Activated CD4-positive, alpha-beta memory T cell treated with anti-CD3 and anti-CD28 coated beads, Interleukin-2, amount 10 ng/mL, durations not matched to agents 7 days and 5 days (primary cell): ENCODE measurements around the gene IP6K1. TPM values are rescaled to one million over a fixed set of nuclear protein-coding genes. Genes with fewer than 3 reads are reported as not detected.
"Not testable (repeated sequence)": the region's sequence is repeated elsewhere in the genome, so short reads cannot be mapped to it uniquely, and the experiment has no call there.

Source experiments
- CTCF ChIA-PET: fragments of 350-600 bp; sonication (Branson Sonifier 250); formaldehyde crosslinking; loops from one replicate; lab custom pipeline; 2021; ENCODE audit warnings: antibody characterized with exemption, inconsistent platforms; lab: Charles Lee
- POLR2A ChIA-PET: fragments of 350-600 bp; sonication (Branson Sonifier 250); formaldehyde crosslinking; loops from one replicate; lab custom pipeline; 2021; ENCODE audit warnings: antibody characterized with exemption; lab: Charles Lee
- DNase-seq: peaks from one replicate; pipeline ENCODE4 v3.0.0-alpha.2; 2020
- H3K27ac Mint-ChIP-seq: one replicate; pipeline ENCODE4 v1.8.0; 2021; ENCODE audit warnings: mild to moderate bottlenecking, mixed read lengths
- H3K27me3 Mint-ChIP-seq: one replicate; pipeline ENCODE4 v1.8.0; 2021; ENCODE audit warnings: mixed read lengths
- H3K36me3 Mint-ChIP-seq: one replicate; pipeline ENCODE4 v1.8.0; 2021; ENCODE audit warnings: low read depth, mixed read lengths
- H3K4me1 Mint-ChIP-seq: one replicate; pipeline ENCODE4 v1.8.0; 2021; ENCODE audit warnings: mixed read lengths
- H3K4me3 Mint-ChIP-seq: one replicate; pipeline ENCODE4 v1.8.0; 2021; ENCODE audit warnings: mild to moderate bottlenecking, mixed read lengths
- H3K9me3 Mint-ChIP-seq: one replicate; pipeline ENCODE4 v1.8.0; 2021; ENCODE audit warnings: mixed read lengths
- total RNA-seq, 2 experiments: library from RNA; stranded (reverse); gene quantifications; one replicate each; pipeline ENCODE4 v1.2.3, GENCODE V29; 2021

The IP6K1 gene
- total RNA-seq, 2 experiments from 2014 or later = 38.8 to 39.2 TPM

DNA sequence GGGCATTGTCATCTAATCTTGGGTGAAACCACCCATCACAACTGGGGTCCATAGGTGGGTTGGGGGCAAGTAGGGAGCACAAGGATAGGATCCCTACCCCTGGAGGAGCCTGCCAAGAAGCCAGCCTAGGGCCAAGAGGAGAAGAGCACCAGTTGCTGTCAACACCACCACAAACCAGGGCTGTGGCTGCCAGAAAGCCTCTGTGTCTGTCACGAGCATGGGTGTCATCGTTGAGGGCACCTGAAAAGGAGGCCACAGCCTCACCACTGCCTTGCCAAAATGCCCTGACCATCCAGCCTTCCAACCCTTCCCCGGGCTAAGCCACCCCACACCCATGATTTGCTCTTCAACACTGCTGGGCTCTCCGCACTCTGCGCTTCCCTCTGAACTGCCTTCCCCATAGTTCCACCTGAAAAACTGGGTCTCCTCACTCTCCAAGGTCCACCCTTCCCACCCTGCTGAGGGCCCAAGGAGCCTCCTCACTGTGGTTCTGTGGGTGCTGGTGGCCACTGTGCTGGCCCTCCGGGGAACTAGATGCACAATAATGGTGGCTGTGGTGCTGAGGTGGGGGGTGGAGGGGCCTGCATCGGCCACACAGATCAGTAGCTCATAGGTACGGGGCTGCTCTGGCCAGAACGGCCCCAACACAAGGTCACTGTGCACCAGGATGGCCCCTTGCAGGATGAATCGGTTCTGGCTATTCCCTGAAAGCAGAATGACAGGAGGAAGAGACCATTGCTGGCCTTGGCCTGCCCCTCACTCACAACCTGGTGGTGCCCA lies 6.2 kb upstream of the IP6K1 start:
- H3K9me3 Mint-ChIP-seq = no peaks in the 10 kb centered on the region
- peaks cover 7% of the 10 kb centered on the region for H3K27me3 Mint-ChIP-seq
- DNase-seq = no peak
- no peak overlapping the region for H3K27ac Mint-ChIP-seq
- H3K4me3 Mint-ChIP-seq = no peak overlapping the region
- CTCF ChIA-PET = interaction anchor here (1.1 kb wide), 1 partner anchor 10 kb away, joined by 3 read pairs; the partner anchor contains the start of gene INKA1
- POLR2A ChIA-PET = no interaction called here
- no peaks in the 10 kb centered on the region for H3K36me3 Mint-ChIP-seq
- peaks cover 3% of the 10 kb centered on the region for H3K4me1 Mint-ChIP-seq

DNA sequence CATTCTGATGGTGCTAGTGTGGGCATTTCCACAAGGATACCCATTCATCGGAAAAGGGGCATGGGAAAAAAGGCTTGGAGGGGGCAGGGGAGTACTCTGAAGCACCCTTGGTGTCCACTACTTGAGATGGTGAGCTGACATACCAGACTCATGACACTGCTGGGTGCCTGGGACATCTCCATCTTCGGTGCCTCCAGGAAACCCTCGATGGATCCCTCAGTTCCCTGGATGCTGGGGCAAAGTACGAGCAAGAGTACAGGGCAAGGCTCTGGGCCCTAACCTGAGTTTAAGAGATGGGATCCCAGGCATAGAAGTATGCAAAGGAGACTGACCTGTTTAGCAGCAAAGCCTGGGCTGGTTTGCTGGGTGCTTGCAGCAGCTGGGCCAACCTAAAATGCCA lies 5.2 kb upstream of the IP6K1 start:
- Mint-ChIP-seq H3K4me1 (peaks cover 13% of the 10 kb centered on the region), H3K9me3 (no peaks in the 10 kb centered on the region), H3K27me3 (peaks cover 7% of the 10 kb centered on the region), H3K27ac (no peak overlapping the region), H3K36me3 (no peaks in the 10 kb centered on the region), H3K4me3 (no peak overlapping the region)
- DNase-seq = no peak
- ChIA-PET CTCF (no interaction called here), POLR2A (no interaction called here)

DNA sequence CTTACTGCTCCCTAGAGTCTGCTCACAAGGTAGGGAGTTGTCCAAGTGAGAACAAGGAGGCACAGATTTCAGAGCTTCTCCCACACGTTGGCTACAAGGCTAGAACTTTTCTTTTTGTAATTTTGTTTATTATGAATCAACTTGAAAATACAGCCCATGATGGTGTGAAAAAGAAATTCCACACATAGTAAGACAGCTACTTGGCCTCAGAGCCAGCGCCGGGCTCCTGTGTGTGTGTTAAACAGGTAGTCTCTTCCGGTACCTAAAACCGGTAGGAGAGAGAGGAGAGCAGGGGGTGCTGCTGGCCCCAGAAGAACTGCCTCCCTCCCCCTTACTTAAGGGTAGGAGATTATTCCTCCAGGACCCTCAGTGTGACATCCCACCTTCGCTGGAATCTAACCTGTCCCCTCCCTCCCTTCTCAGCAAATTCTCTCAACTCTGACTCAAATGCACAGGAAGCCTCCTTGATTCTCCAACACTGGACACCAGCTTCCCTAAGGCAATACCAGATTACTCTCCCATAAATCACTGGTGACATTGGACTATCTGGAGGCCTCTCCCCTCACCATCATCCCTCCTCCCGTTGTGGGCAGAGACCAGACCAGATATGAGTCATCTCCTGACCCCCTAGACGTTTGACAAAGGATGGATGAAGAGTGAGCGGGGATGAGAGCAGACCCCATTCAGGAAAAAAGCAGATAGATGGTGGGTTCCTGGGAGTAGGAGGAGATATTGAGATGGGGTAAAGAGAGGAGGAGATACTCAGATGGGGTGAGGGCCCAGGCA lies 4.5 kb upstream of the IP6K1 start:
- POLR2A ChIA-PET = no interaction called here
- DNase-seq = no peak

DNA sequence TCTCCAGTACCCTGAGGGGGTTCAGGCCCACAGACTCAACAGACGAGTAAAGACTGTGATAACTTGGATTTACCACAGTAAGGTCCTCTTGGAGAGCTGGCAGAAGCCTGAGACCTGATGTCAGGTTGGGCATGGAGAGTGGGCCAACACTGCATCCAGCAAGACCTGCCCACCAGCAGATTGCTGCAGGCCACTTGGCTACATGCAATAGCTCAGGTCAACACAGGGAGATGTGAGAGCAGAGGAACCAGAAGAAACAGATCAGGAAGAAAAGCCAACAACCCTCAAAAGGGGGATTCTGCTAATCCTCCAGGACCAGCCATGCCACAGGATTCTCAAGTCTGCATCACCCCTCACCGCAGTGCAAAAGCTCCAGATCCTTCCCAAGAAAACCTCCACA lies 1.7 kb upstream of the IP6K1 start:
- H3K27me3 Mint-ChIP-seq = peaks cover 7% of the 10 kb centered on the region
- H3K27ac Mint-ChIP-seq = no peak overlapping the region
- no peaks in the 10 kb centered on the region for H3K9me3 Mint-ChIP-seq
- CTCF ChIA-PET = interaction anchor here (1.1 to 3.6 kb wide), 2 partner anchors 15 to 51 kb away, joined by 3 to 22 read pairs; partner anchors contain the start of gene INKA1
- POLR2A ChIA-PET = interaction anchor here (1.4 to 2.7 kb wide), 5 partner anchors 15 to 302 kb away, joined by 3 to 17 read pairs (median 8); partner anchors contain the start of genes INKA1, RBM5, RBM6 and RNF123
- no peak for DNase-seq
- H3K4me3 Mint-ChIP-seq = no peak overlapping the region
- H3K4me1 Mint-ChIP-seq = peaks cover 31% of the 10 kb centered on the region
- H3K36me3 Mint-ChIP-seq = peaks cover 10% of the 10 kb centered on the region

More for the DNA sequence above, 4.5 kb upstream of the IP6K1 start:
- CTCF ChIA-PET = interaction anchor here (1.9 to 2.2 kb wide), 2 partner anchors 9 to 12 kb away, joined by 4 to 5 read pairs; partner anchors contain the start of genes CDHR4 and INKA1
- Mint-ChIP-seq H3K36me3 (no peaks in the 10 kb centered on the region), H3K27me3 (peaks cover 7% of the 10 kb centered on the region), H3K27ac (no peak overlapping the region), H3K4me3 (no peak overlapping the region), H3K4me1 (peaks cover 14% of the 10 kb centered on the region), H3K9me3 (no peaks in the 10 kb centered on the region)

DNA sequence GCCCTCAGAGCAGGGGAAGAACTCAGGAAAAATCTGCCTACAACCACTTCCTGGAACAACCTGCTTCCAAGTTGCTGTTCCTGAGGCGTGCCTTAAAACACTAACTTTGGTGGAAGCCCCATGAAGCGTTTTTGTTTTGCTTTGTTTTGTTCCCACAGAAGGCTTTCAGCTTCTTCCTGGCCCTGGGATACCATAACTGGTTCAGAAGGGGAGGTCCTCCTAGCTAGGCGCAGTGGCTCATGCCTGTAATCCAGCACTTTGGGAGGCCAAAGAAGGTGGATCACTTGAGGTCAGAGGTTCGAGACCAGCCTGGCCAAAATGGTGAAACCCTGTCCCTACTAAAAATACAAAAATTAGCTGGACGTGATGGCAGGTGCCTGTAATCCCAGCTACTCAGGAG lies 1.2 kb upstream of the IP6K1 start:
- Mint-ChIP-seq H3K27me3 (peaks cover 5% of the 10 kb centered on the region), H3K9me3 (no peaks in the 10 kb centered on the region), H3K4me3 (no peak overlapping the region), H3K27ac (no peak overlapping the region), H3K4me1 (peaks cover 31% of the 10 kb centered on the region), H3K36me3 (peaks cover 10% of the 10 kb centered on the region)
- ChIA-PET POLR2A (interaction anchor here (0.6 to 2.7 kb wide), 12 partner anchors 15 to 302 kb away, joined by 3 to 17 read pairs (median 4); partner anchors contain the start of genes AMIGO3, INKA1, RBM5 and RBM6), CTCF (interaction anchor here (0.6 to 3.6 kb wide), 3 partner anchors 15 to 54 kb away, joined by 4 to 22 read pairs (median 8); partner anchors contain the start of gene INKA1)
- no peak for DNase-seq

DNA sequence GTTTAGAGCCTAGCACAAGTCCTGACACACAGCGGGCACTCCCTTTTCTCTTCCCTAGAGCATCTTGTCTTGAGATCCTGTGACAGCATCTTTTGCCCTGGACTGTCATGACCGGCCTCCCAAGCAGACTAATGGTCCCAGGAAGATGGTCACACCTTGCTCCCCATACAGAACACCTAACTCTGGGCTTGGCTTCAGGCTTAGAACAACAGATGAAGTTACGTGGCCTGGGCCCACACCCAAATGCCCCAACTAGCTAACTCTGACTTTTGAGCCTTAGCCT lies 781 bp upstream of the IP6K1 start:
- Mint-ChIP-seq H3K27ac (peak overlapping the region; percentile 92), H3K4me3 (peak overlapping the region; percentile 85), H3K27me3 (peaks cover 3% of the 10 kb centered on the region), H3K4me1 (peaks cover 33% of the 10 kb centered on the region), H3K9me3 (no peaks in the 10 kb centered on the region), H3K36me3 (peaks cover 10% of the 10 kb centered on the region)
- POLR2A ChIA-PET = interaction anchor here (0.6 to 2.7 kb wide), 12 partner anchors 16 to 303 kb away, joined by 3 to 17 read pairs (median 4); partner anchors contain the start of genes AMIGO3, INKA1, RBM5 and RBM6
- no peak for DNase-seq
- CTCF ChIA-PET = interaction anchor here (0.6 to 3.6 kb wide), 3 partner anchors 16 to 53 kb away, joined by 4 to 22 read pairs (median 8); partner anchors contain the start of gene INKA1

DNA sequence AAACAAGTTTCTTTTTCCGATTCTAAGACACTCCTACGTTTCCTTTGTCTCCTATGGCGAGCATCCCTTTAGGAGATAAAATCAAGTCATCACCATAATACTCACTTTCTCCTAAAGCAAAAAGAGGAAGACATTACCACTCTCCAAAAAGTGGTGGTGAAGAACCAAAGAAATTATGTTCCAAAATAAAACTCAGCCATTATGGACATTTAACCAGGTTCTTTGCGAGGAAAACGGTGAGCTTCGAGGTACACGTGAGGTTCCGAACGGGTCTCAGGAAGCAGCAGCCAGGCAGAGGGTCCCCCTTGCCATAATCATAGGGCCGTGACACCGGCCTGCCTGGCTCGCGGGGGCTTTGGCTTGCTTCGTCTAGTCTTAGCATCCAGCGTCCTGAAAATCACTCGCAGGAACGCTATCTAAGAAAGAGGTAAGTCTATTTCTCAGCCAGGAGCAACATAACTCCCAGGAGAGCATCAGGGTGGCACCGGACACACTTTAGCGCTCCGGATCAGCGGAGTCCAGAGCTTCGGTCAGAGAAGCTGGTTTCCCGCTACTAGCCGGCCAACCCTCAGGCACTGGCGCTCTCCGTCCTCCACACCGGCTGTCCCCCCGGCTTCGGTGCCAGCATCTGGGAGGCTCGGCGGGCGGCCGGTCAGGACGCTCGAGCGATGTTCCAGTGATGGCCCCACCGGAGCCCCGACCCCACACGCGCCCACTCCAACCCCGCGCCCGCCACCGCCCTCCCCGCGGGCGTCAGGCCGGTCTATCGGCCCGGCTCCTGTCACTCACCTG lies 581 bp downstream of the IP6K1 start:
- peaks cover 37% of the 10 kb centered on the region for H3K4me1 Mint-ChIP-seq
- H3K4me3 Mint-ChIP-seq = peak overlapping the region; percentile 85
- no peaks in the 10 kb centered on the region for H3K27me3 Mint-ChIP-seq
- ChIA-PET CTCF (interaction anchor here (0.8 to 3.6 kb wide), 3 partner anchors 17 to 246 kb away, joined by 3 to 22 read pairs (median 8); partner anchors contain the start of gene INKA1), POLR2A (interaction anchor here (0.7 to 2.7 kb wide), 17 partner anchors 9 to 304 kb away, joined by 3 to 17 read pairs (median 4); partner anchors contain the start of genes CDHR4, INKA1, RBM5 and UBA7)
- DNase-seq = peak; percentile 47
- H3K9me3 Mint-ChIP-seq = no peaks in the 10 kb centered on the region
- H3K27ac Mint-ChIP-seq = peak overlapping the region; percentile 75
- peaks cover 16% of the 10 kb centered on the region for H3K36me3 Mint-ChIP-seq

DNA sequence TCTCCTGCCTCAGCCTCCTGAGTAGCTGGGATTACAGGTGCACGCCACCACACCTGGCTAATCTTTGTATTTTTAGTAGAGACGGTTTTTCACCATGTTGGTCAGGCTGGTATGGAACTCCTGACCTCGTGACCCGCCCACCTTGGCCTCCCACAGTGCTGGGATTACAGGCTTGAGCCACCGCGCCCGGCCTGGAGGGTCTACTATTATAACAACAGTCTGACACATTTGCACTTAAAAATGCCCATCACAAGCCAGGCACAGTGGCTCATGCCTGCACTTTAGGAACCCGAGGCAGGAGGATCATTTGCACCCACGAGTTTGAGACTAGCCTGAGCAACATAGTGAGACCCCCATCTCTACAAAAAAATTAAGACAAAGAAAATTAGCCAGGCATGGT lies 4.1 kb downstream of the IP6K1 start:
- ChIA-PET POLR2A (interaction anchor here (1.7 kb wide), 1 partner anchor 23 kb away, joined by 4 read pairs; no protein-coding TSS in a partner anchor), CTCF (interaction anchor here (0.7 kb wide), 1 partner anchor 313 kb away, joined by 3 read pairs; no protein-coding TSS in a partner anchor)
- not testable (repeated sequence) for H3K27me3 Mint-ChIP-seq, DNase-seq, H3K9me3 Mint-ChIP-seq, H3K4me3 Mint-ChIP-seq, H3K27ac Mint-ChIP-seq
- H3K36me3 Mint-ChIP-seq = peaks cover 29% of the 10 kb centered on the region
- H3K4me1 Mint-ChIP-seq = peaks cover 45% of the 10 kb centered on the region

DNA sequence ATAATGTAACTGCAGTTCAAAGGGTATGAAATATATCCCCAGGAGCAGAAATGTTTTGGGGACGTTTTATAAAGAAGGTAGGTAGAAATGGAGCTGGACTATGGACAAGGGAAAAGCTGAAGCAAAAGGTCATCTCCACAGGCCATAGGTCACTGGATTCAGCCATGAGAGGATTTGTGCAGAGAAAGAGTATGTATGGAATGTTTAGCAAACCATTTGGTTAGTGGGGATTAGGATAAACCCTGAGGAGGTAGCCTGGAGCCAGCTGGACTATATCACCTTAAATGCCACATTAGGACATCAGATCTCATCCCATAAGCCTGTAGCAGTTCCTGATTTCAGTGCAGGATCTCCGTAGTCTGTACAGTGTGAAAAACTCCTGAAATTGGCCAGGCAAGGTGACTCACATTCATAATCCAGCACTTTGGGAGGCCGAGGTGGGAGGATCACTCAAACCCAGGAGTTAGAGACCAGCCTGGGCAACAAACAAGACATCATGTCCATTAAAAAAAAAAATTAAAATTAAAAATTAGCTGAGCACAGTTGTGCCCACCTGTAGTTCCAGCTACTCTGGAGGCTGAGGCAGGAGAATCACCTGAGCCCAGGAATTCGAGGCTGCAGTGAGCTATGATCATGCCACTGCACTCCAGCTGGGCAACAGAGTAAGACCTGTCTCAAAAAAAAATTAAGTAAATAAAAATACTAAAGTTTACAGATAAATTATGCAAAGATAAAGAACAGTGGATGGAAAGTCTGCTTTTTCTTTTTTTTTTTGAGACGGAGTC lies 4.7 kb downstream of the IP6K1 start:
- H3K4me3 Mint-ChIP-seq = no peak overlapping the region
- no peaks in the 10 kb centered on the region for H3K27me3 Mint-ChIP-seq
- ChIA-PET CTCF (no interaction called here), POLR2A (interaction anchor here (1.7 kb wide), 1 partner anchor 24 kb away, joined by 4 read pairs; no protein-coding TSS in a partner anchor)
- H3K4me1 Mint-ChIP-seq = peaks cover 38% of the 10 kb centered on the region
- H3K9me3 Mint-ChIP-seq = no peaks in the 10 kb centered on the region
- no peak for DNase-seq
- no peak overlapping the region for H3K27ac Mint-ChIP-seq
- H3K36me3 Mint-ChIP-seq = peaks cover 34% of the 10 kb centered on the region

DNA sequence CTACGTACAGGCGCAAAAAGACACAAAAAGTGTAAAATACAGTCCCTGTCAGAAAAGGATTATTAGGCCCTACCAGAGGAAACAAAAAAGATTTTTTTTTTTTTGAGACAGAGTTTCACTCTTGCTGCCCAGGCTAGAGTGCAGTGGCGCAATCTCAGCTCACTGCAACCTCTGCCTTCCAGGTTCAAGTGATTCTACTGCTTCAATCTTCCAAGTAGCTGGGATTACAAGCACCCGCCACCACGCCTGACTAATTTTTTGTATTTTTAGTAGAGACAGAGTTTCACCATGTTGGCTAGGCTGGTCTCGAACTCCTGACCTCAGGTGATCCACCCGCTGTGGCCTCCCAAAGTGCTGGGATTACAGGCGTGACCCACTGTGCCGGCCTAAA lies 5.4 kb downstream of the IP6K1 start:
- POLR2A ChIA-PET, CTCF ChIA-PET: not testable (repeated sequence)

DNA sequence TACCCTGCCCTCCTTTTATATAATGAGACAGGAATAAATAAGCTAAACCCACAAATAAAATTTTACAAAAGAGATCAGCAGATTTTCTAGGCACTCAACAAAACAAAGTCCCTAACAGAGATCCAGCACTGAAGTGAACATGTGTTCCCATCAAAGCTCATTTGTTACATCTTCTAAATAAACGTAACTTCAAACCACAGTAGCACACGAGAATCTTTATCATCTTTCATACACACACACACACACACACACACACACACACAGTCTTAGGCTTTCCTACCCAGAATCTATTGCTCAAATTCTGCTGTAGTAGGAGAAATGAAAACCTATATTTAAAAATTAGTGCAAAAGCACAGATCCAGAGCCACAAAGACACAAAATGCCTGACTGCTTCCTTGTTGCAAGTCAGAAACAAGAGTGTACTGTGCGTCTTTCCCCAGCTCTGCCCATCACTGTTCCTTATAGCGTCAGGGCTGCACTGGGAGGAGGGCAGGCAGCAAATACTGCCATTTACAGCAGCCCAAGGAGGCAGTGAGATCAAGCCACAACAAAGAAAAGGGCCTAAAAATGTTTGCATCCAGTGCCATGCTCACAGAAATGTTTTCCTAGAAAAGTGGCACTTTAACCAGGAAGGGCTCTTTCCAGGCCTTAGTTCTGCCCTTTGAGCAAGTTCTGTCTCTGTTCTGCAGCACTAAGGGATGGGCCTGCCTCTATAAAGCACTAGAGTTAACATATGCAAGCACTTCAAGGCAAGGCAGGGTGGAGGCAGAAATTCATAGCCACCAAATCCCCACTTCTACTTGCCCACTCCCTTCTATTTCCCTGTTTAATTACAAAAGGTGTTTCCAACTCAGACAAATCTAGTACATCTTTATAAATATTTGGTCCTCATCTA lies 6.0 kb downstream of the IP6K1 start:
- Mint-ChIP-seq H3K9me3 (no peaks in the 10 kb centered on the region), H3K4me3 (no peak overlapping the region), H3K36me3 (peaks cover 33% of the 10 kb centered on the region), H3K27ac (no peak overlapping the region), H3K27me3 (no peaks in the 10 kb centered on the region), H3K4me1 (peaks cover 32% of the 10 kb centered on the region)
- no peak for DNase-seq
- CTCF ChIA-PET = no interaction called here
- POLR2A ChIA-PET = no interaction called here

More for the DNA sequence above, 5.4 kb downstream of the IP6K1 start:
- peaks cover 36% of the 10 kb centered on the region for H3K4me1 Mint-ChIP-seq
- H3K4me3 Mint-ChIP-seq, H3K27ac Mint-ChIP-seq, H3K27me3 Mint-ChIP-seq, H3K9me3 Mint-ChIP-seq, DNase-seq: not testable (repeated sequence)
- H3K36me3 Mint-ChIP-seq = peaks cover 37% of the 10 kb centered on the region
